IMR-90 (cell line): ENCODE data around the gene U2SURP. TPM values are rescaled to one million over a fixed set of nuclear protein-coding genes. Genes with fewer than 3 reads are reported as not detected.

ENCODE experiments used
- ATAC-seq: fragments of 200-7000 bp; cut with Tn5 transposase; 2 replicates; pipeline ENCODE4 v1.9.1; 2020; ENCODE audit warnings: low read depth, mild to moderate bottlenecking, moderate library complexity
- BruUV-seq: library from RNA; stranded (reverse); fragments of 400-500 nt; replicated peaks from 2 replicates; lab custom pipeline; 2021; lab: Mats Ljungman, UMichigan
- CTCF ChIA-PET: fragments of 300-600 bp; formaldehyde crosslinking; extraction: SDS; loops from one replicate; lab custom pipeline; 2021; ENCODE audit warnings: antibody characterized with exemption; lab: Yijun Ruan, JAX
- POLR2A ChIA-PET: fragments of 300-600 bp; sonication (Branson Sonifier 250); formaldehyde crosslinking; loops from one replicate; lab custom pipeline; 2022; ENCODE audit warnings: antibody characterized with exemption; ENCODE audit not compliant: unreplicated experiment; lab: Charles Lee
- DNase-seq: peaks from one replicate; pipeline ENCODE4 v3.0.0; 2013
- H2AFZ ChIP-seq: replicated peaks from 2 replicates; pipeline ENCODE3; 2013; ENCODE audit warnings: low read length, mild to moderate bottlenecking; ENCODE audit not compliant: poor library complexity
- H2AK5ac ChIP-seq: 2 replicates; pipeline ENCODE4 v1.6.1; 2013; ENCODE audit warnings: low read depth, low read length, inconsistent platforms
- H2AK9ac ChIP-seq: replicated peaks from 2 replicates; pipeline ENCODE3; 2013; ENCODE audit warnings: mild to moderate bottlenecking, low read depth, low read length, moderate library complexity; ENCODE audit not compliant: poor library complexity
- H2BK120ac ChIP-seq: 2 replicates; pipeline ENCODE4 v1.6.1; 2013; ENCODE audit warnings: low read depth, low read length, inconsistent platforms
- H2BK15ac ChIP-seq: 3 replicates; pipeline ENCODE4 v1.6.1; 2013; ENCODE audit warnings: low read depth, low read length, inconsistent platforms
- H2BK20ac ChIP-seq: 2 replicates; pipeline ENCODE4 v1.6.1; 2013; ENCODE audit warnings: low read depth, mild to moderate bottlenecking, inconsistent platforms, low read length, moderate library complexity
- H2BK5ac ChIP-seq: 2 replicates; pipeline ENCODE4 v1.6.1; 2013; ENCODE audit warnings: mild to moderate bottlenecking, low read depth, low read length, inconsistent platforms; ENCODE audit not compliant: poor library complexity, severe bottlenecking
- H3K14ac ChIP-seq: replicated peaks from 2 replicates; pipeline ENCODE4 v1.6.1; 2013; ENCODE audit warnings: low read depth, low read length, inconsistent platforms
- H3K18ac ChIP-seq: 2 replicates; pipeline ENCODE4 v1.6.1; 2013; ENCODE audit warnings: low read depth, low read length, control low read depth
- H3K23ac ChIP-seq: 2 replicates; pipeline ENCODE4 v1.6.1; 2013; ENCODE audit warnings: low read depth, low read length, inconsistent platforms
- H3K27ac ChIP-seq: 2 replicates; pipeline ENCODE4 v1.5.1; 2013; ENCODE audit warnings: mild to moderate bottlenecking, control low read depth, low read length; ENCODE audit not compliant: insufficient read depth
- H3K27me3 ChIP-seq: 2 replicates; pipeline ENCODE4 v1.6.1; 2013; ENCODE audit warnings: low read length; ENCODE audit not compliant: control insufficient read depth, insufficient read depth
- H3K36me3 ChIP-seq: 2 replicates; pipeline ENCODE4 v1.6.1; 2013; ENCODE audit warnings: low read length, mixed read lengths; ENCODE audit not compliant: control insufficient read depth, insufficient read depth
- H3K4ac ChIP-seq: 2 replicates; pipeline ENCODE4 v1.6.1; 2013; ENCODE audit warnings: low read depth, low read length, inconsistent platforms
- H3K4me1 ChIP-seq: 2 replicates; pipeline ENCODE4 v1.6.1; 2013; ENCODE audit warnings: low read length, mixed read lengths; ENCODE audit not compliant: control insufficient read depth, insufficient read depth
- H3K4me2 ChIP-seq: 2 replicates; pipeline ENCODE4 v1.6.1; 2013; ENCODE audit warnings: low read depth, mild to moderate bottlenecking, control low read depth, low read length, moderate library complexity
- H3K4me3 ChIP-seq: 2 replicates; pipeline ENCODE4 v1.5.1; 2013; ENCODE audit warnings: low read depth, mild to moderate bottlenecking, control low read depth, low read length, moderate library complexity; ENCODE audit not compliant: insufficient read depth
- H3K56ac ChIP-seq: 2 replicates; pipeline ENCODE4 v1.6.1; 2013; ENCODE audit warnings: low read length, inconsistent platforms; ENCODE audit not compliant: insufficient read depth; ENCODE audit errors: extremely low read depth
- H3K79me1 ChIP-seq, 2 experiments: 2 replicates each; pipeline ENCODE4 v1.6.1; 2013; ENCODE audit warnings: low read length in 2 of 2, inconsistent platforms in 1 of 2, low read depth in 1 of 2
- H3K9ac ChIP-seq: 2 replicates; pipeline ENCODE4 v1.6.1; 2013; ENCODE audit warnings: low read depth, low read length, control low read depth
- H3K9me1 ChIP-seq: 2 replicates; pipeline ENCODE4 v1.6.1; 2013; ENCODE audit warnings: low read length, inconsistent platforms; ENCODE audit not compliant: insufficient read depth
- H3K9me3 ChIP-seq: 2 replicates; pipeline ENCODE4 v1.6.1; 2013; ENCODE audit warnings: low read length; ENCODE audit not compliant: control insufficient read depth, insufficient read depth
- H4K20me1 ChIP-seq: 2 replicates; pipeline ENCODE4 v1.6.1; 2013; ENCODE audit warnings: low read length, inconsistent platforms; ENCODE audit not compliant: insufficient read depth
- H4K5ac ChIP-seq: 2 replicates; pipeline ENCODE4 v1.6.1; 2013; ENCODE audit warnings: mild to moderate bottlenecking, low read depth, low read length, control low read depth
- H4K8ac ChIP-seq, 2 experiments: 2 replicates each; pipeline ENCODE4 v1.6.1; 2013; ENCODE audit warnings: low read depth in 2 of 2, low read length in 2 of 2, control low read depth in 1 of 2, inconsistent platforms in 1 of 2
- H4K91ac ChIP-seq: 2 replicates; pipeline ENCODE4 v1.6.1; 2013; ENCODE audit warnings: low read depth, low read length, inconsistent platforms; ENCODE audit not compliant: insufficient read depth
- CHD1 ChIP-seq: IDR thresholded peaks from 2 replicates; pipeline ENCODE4 v1.6.1; 2012; ENCODE audit warnings: low read depth, low read length, improper control_type of control experiment
- ELK1 ChIP-seq: fragments of 150-350 bp; IDR thresholded peaks from 2 replicates; pipeline ENCODE4 v1.6.1; 2016; ENCODE audit warnings: low read depth, mild to moderate bottlenecking, low read length, moderate library complexity, borderline replicate concordance
- MAZ ChIP-seq: IDR thresholded peaks from 2 replicates; pipeline ENCODE4 v1.6.1; 2012; ENCODE audit warnings: low read depth, mild to moderate bottlenecking, low read length, improper control_type of control experiment, moderate library complexity, borderline replicate concordance
- WGBS, 2 experiments: methylation state at CpG; one replicate each; pipeline versions ENCODE4 v1.1.5 to v1.1.7; 2013; ENCODE audit warnings: missing lambda C conversion rate in 2 of 2; ENCODE audit not compliant: insufficient read length in 1 of 2; ENCODE audit errors: extremely low coverage in 2 of 2; 5-methylcytosine and 5-hydroxymethylcytosine counted together
- dilution Hi-C: fragments of 300-500 bp; cut with HindIII; formaldehyde crosslinking; loops from one replicate; pipeline ENCODE4 v1.14.3; 2018; ENCODE audit warnings: low sequenced_read_pairs; ENCODE audit not compliant: unreplicated experiment
- in situ Hi-C: fragments of 300-500 bp; cut with MboI; formaldehyde crosslinking; loops from 3 replicates; pipeline ENCODE4 v1.14.3; 2019; ENCODE audit warnings: low sequenced_read_pairs, inconsistent platforms, mixed read lengths
- intact Hi-C: fragments of 100-400 bp; cut with micrococcal nuclease; formaldehyde crosslinking; loops from 2 replicates; pipeline ENCODE4 v1.10.0; 2022
- polyA plus RNA-seq, 3 experiments: library from polyadenylated mRNA; depleted of rRNA; stranded (reverse); fragments of >200 nt; gene quantifications; 2 replicates each; pipeline ENCODE4 v1.2.3, GENCODE V29; 2012; ENCODE audit warnings: low replicate concordance in 1 of 3
- total RNA-seq: library from RNA; depleted of rRNA; stranded (reverse); fragments of >200 nt; gene quantifications from 2 replicates; pipeline ENCODE4 v1.2.3, GENCODE V29; 2012

The U2SURP gene
- total and polyA plus RNA-seq, 2 of the 4 experiments (the other 2 are of a cell fraction): 24.8 to 29.4 TPM

DNA sequence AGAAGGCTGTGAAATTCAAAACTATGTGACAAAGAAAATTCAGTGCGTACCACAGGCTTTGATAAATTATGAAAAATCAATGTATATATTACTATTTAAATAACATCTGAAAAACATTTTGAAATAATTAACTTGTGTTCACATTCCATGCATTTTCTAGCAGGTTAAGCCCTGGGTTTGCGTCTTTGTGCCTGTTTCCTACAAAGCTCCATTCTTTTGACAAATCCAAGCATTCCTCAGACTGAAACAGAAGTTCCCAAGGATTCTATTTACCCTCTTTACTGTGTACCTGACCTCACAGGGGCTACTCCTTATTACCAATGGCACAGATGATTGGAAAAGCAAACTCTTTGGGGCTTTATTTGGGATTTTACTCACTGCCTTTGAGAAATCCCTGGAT is 39.8 kb upstream of the U2SURP start:
- H3K27ac ChIP-seq: no peak overlapping the region
- H3K9me3 ChIP-seq: peaks cover 2% of the 10 kb centered on the region; the same call in 1 of the 2 replicates
- ChIA-PET CTCF (no interaction called here), POLR2A (no interaction called here)
- no peak overlapping the region for H3K18ac ChIP-seq
- dilution Hi-C loops: no loop called here
- H4K20me1 ChIP-seq: no peaks in the 10 kb centered on the region
- ATAC-seq: no peak
- no CpG with 5 or more reads among the region's 2 CpGs for WGBS, 2 experiments
- no peak overlapping the region for H2BK20ac ChIP-seq
- H3K9ac ChIP-seq: no peak overlapping the region
- H2BK15ac ChIP-seq: no peak overlapping the region
- no peak overlapping the region for H2AK5ac ChIP-seq
- H3K79me1 ChIP-seq: no peaks in the 10 kb centered on the region
- H4K8ac ChIP-seq: no peak overlapping the region
- in situ Hi-C loops: no loop called here
- no peak overlapping the region for H2BK5ac ChIP-seq
- H3K27me3 ChIP-seq: peaks cover 47% of the 10 kb centered on the region
- H3K9me1 ChIP-seq: no peaks in the 10 kb centered on the region; the same call in 1 of the 2 replicates
- no peak overlapping the region for H3K14ac ChIP-seq
- H2BK120ac ChIP-seq: no peak overlapping the region
- intact Hi-C loops: no loop called here
- H3K4me3 ChIP-seq: no peak overlapping the region
- no peak overlapping the region for H3K23ac ChIP-seq
- no peak overlapping the region for H4K5ac ChIP-seq
- no peaks in the 10 kb centered on the region for H3K36me3 ChIP-seq
- no peak overlapping the region for H3K4me2 ChIP-seq
- no TSS peak for BruUV-seq
- H3K4ac ChIP-seq: no peak overlapping the region
- no peak overlapping the region for H2AFZ ChIP-seq
- no peak overlapping the region for H3K56ac ChIP-seq
- 0 out of 2 replicates have a peak, but pooled peaks cover 2% of the 10 kb centered on the region for H3K4me1 ChIP-seq
- no peak overlapping the region for H2AK9ac ChIP-seq
- H4K91ac ChIP-seq: no peak overlapping the region
- TF ChIP-seq CHD1 (no peak), MAZ (no peak), ELK1 (no peak)
- DNase-seq: no peak
